HEK293T (cell line): Measurements from ENCODE around the gene ERBB4.

Experiments
- ARNT ChIP-seq: fragments of 450-650 bp; IDR thresholded peaks from 2 replicates; pipeline ENCODE4 v1.6.1; 2017; ENCODE audit warnings: mild to moderate bottlenecking
- ELF4 ChIP-seq: fragments of 450-650 bp; IDR thresholded peaks from 2 replicates; pipeline ENCODE4 v1.6.1; 2017; ENCODE audit warnings: antibody characterized with exemption
- FOXA1 ChIP-seq: fragments of 450-650 bp; IDR thresholded peaks from 2 replicates; pipeline ENCODE4 v1.6.1; 2016; ENCODE audit warnings: mild to moderate bottlenecking
- FOXK2 ChIP-seq: fragments of 450-650 bp; IDR thresholded peaks from 2 replicates; pipeline ENCODE4 v1.6.1; 2016; ENCODE audit warnings: mild to moderate bottlenecking
- L3MBTL2 ChIP-seq: fragments of 450-650 bp; conservative IDR thresholded peaks from 2 replicates; pipeline ENCODE4 v1.6.1; 2016; ENCODE audit warnings: mild to moderate bottlenecking
- LEF1 ChIP-seq: fragments of 450-650 bp; IDR thresholded peaks from 2 replicates; pipeline ENCODE4 v1.6.1; 2017; ENCODE audit warnings: mild to moderate bottlenecking, borderline replicate concordance
- NFRKB ChIP-seq: fragments of 450-650 bp; IDR thresholded peaks from 2 replicates; pipeline ENCODE4 v1.6.1; 2016; ENCODE audit warnings: mild to moderate bottlenecking, moderate library complexity
- SP1 ChIP-seq: fragments of 450-650 bp; IDR thresholded peaks from 2 replicates; pipeline ENCODE4 v1.6.1; 2017
- SUZ12 ChIP-seq: fragments of 450-650 bp; IDR thresholded peaks from 2 replicates; pipeline ENCODE4 v1.6.1; 2016; ENCODE audit warnings: mild to moderate bottlenecking
- TARDBP ChIP-seq: fragments of 450-650 bp; IDR thresholded peaks from 2 replicates; pipeline ENCODE4 v1.6.1; 2016
- ZNF384 ChIP-seq: fragments of 450-650 bp; IDR thresholded peaks from 2 replicates; pipeline ENCODE4 v1.6.1; 2016

DNA sequence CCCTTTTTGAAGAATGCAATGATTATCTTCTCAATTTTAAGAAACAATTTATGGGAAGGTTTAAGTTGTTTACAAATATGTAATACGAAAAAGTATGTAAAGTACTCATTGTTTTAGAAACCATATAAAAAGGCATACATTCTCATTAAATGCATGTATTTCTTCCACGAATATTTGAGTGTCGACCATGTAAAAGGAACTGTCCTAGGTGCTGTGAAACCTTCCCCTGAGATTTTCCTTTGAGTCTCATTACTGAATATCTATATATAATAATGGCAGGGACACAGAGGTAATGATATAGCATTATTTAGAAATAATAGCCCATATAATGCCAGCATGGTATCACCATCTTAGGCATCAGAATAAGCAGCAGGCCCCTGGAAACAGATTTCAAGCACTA, 239.3 kb downstream of the ERBB4 start:
- no peak for TF ChIP-seq NFRKB
- no peak for TF ChIP-seq ZNF384
- TF ChIP-seq SUZ12, result no peak
- no peak for TF ChIP-seq SP1
- TF ChIP-seq LEF1, result no peak
- no peak for TF ChIP-seq L3MBTL2
- no peak for TF ChIP-seq FOXA1
- TF ChIP-seq TARDBP, result no peak
- no peak for TF ChIP-seq ELF4
- TF ChIP-seq FOXK2, result no peak
- TF ChIP-seq ARNT, result no peak
